Fibroblast of skin of left quadriceps (primary cell): ENCODE measurements around the gene BLVRB.

Source experiments
- DNase-seq, 2 experiments: peaks; one replicate each; pipeline ENCODE4 v3.0.0-alpha.2; 2013; ENCODE audit warnings: low read depth in 2 of 2

The BLVRB gene

GRCh38 chr19:40403262-40403984, 62.1 kb downstream of the BLVRB start:
- DNase-seq, result peak; percentile 49 to 53

GRCh38 chr19:40400559-40400958, 65.0 kb downstream of the BLVRB start:
- DNase-seq, result no peak

- peak in 1 of 2 experiments; percentile 2 for DNase-seq
These were observed 67.0 kb downstream of the BLVRB start for GRCh38 chr19:40398417-40399131.
